Measurements from ENCODE around the gene GPC1.
"Not testable (repeated sequence)": the region's sequence is repeated elsewhere in the genome, so short reads cannot be mapped to it uniquely, and the experiment has no call there.

Gene GPC1

DNA sequence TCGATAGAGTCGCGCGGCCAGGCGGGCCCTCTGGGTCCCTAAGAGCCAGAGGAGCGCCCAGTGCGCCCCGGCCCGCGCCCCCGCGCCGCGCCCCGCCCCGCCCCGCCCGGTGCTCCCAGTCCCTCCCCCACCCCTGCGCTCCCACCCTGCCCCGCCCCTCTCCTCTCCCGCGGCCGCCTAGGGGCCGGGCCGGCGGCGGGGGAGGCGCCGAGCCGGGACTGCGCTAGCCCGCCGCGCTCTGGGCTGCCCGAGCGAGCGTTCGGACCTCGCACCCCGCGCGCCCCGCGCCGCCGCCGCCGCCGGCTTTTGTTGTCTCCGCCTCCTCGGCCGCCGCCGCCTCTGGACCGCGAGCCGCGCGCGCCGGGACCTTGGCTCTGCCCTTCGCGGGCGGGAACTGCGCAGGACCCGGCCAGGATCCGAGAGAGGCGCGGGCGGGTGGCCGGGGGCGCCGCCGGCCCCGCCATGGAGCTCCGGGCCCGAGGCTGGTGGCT lies at the start of gene GPC1:
Gene GPC1 (plus strand): TSS at position 207 of the 491 bp plus-strand sequence. CDS start 256 bp downstream, at position 463.
- DNase-seq = no peak

DNA sequence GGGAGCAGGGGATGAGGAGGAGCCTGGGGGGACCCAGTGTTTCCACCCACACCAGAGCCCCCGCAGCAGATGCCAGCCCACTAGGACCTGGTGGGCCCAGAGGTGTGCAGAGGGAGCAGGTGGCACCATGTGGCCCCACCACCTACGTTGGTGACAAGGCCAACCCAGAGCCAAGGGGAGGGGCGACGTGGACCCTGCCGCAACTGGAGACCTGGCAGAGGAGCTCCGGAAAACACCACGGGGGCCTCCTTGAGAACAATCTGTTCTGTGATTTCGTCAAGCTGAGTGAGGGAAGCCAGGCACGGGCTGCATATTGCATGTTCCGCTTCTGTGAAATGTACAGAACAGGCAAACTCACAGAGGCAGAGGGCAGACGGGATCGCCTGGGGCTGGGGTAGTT lies 49.1 kb upstream of the GPC1 start:
- DNase-seq = peak; percentile 11

GRCh38 chr2:240386743-240387142 lies 48.7 kb upstream of the GPC1 start:
- DNase-seq = not testable (repeated sequence)

DNA sequence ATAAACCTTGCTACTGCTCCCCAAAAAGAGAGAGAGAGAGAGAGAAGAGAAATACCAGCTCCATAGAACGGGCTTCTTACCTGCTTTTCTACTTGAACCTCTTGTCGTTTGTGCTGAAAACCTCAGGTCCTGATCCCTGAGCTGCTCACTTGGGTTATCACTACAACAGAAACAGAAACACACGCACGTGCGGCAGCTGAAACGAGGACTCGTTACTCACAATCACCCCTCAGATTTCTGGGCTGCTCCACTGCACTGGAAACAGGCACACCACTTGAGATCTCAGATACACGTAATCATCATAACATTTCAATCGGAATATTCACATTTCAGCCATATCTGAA lies 48.2 kb upstream of the GPC1 start:
- no peak for DNase-seq

- peak; percentile 43 for DNase-seq
Observed at GRCh38 chr2:240387669-240388358, 47.6 kb upstream of the GPC1 start.

DNA sequence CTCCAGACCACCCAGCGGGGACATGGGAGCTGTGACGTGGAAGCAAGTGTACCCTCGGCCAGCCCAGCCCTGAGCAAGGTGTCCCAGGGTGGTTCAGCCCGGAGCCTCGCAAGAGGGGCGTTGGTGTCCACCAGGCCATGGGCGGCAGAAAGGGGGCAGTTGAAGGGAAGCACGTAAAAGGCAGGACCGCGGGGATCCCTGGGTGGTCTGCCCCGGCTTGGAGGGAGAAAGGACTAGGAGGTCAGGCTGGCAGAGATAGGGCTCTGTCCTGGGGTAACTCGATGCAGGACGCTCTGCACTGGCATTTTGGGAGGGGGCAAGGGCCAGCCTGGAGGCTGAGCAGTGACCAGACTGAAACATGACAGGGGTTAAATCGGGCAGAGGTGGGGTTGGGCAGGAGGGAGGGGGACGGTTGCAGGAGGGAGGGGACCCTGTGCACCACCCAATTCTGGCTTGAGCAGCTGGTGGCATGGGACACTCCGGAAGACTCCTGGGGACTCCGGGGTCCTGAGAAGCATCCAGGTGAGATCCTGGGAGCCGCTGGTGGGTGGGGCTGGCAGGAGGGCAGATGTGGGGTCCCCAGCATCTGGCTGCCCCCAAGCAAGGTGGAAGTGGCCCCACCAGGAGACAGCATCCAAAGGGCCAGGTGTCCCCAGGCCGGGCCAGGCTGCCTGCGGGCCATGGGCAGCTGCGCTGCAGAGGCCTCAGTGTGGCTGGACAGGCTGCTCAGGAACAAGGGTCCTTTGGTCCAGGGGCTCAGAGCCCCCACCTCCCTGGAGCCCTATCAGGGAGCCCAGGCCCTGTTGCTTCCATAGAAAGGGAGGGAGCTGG lies 46.8 kb upstream of the GPC1 start:
- peak; percentile 11 for DNase-seq

DNA sequence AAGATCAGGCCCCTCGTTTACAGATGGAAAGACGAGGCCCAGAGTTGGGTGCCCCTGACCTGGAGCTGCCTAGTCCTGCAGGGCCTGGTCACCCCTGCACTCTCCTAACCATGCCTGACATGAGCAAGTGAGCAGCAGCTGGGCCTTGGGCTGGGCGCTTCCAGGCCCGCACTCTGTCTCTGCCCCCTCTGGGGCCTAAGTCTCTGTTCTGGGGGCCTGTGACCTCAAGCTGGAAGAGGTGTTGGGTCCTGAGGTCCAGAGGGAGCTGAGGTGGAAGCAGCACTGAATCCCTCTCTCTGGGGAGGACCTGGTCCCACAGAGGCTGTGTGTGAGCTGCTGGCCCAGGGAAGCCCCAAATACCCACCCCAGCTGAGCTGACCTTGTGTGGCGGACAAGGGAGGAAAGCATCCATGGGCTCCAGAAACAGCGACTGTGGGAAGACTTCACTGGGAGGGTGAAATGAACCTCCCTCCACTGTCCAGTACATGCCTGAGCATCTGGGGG lies 46.1 kb upstream of the GPC1 start:
- peak; percentile 12 for DNase-seq

GRCh38 chr2:240390091-240391073 lies 45.1 kb upstream of the GPC1 start:
- DNase-seq = peak; percentile 30

DNA sequence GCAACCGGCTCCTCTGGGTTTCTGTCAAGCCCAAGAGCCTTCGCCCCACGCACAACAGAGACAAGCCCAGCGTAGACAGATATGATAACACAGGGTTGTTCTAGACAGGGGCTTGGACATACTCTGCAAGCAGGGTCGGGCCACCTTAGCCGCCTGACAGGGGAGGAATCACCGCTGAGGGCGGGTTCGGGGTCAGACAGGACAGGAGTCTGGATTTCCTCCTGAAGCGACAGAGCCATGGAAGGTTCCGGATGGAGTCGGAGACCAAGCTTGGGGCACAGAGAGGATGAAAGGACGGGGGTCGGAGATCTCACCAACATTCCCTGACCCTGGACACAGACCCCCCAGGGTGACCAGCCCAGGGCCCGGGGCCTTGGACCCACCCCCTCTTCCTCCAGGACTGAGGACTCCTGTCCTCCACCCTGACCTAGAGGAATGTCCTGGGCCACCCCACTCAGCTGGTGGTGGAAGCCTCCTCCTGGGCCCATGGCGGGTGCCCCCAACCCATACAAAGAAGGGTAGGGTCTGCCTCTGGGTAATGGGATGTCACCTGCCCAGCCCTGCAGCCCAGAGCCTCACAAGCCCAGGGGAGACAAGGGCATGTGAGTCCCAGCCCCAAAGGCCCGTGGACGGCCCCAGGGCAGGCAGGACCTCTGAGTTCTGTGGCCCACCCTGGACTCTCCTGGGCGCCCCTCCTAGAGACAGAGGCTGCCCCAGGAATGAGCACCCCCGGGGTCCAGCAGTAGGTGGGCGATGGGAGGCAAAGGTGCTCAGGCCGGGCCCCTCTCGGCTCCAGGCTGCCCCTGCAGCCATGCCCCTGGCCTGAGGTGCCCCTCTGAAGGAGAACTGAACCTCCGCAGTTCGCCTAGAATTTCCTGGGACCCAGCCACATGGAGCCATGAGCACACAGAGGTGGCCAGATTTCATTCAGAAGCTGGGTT lies 44.1 kb upstream of the GPC1 start:
- DNase-seq = peak; percentile 14

GRCh38 chr2:240392084-240392947 lies 43.1 kb upstream of the GPC1 start:
- DNase-seq = peak; percentile 42

DNA sequence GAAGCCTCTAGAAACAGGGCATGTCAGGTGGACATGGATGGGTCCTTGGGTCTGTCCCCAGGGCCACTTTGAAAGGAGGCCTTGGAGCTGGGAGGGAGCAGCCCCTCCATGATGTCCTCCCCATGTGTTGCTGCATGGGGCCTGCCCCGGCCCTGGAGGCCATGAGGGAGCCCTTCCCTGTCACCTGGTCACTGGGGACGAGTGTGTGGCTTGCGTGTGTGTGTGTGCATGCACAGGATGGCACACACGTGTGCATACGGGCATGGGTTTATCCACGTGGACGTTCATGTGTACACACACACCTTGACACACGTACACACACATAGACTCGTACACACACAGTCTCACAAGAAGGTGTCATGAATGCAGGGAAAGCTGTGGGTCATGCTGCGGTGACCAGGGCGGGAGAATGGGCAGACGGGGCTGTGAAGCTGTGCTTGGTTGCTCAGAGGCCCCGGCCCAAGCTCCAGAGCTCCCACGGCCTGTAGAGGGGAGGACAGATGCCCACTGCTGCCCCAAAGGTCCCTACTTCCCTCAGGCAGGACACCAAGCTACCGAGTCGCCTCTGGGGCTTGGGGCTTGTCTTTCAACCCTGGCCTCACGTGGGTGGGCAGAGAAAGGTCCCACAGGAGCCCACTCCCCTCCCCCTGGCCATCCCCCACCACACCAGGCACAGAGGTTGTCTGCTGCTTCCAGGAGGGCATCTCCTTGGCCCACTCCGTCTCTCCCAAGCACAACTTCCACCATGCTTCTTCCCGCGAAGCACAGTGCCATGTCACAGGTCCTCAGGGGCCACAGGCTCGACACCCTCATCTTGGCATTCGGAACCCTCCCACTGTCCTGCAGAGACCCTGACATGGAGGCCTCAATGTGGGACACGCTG lies 42.3 kb upstream of the GPC1 start:
- DNase-seq = no peak

- DNase-seq = no peak
Observed at GRCh38 chr2:240393831-240394410, 41.5 kb upstream of the GPC1 start.

GRCh38 chr2:240394549-240394948 lies 40.9 kb upstream of the GPC1 start:
- no peak for DNase-seq

DNA sequence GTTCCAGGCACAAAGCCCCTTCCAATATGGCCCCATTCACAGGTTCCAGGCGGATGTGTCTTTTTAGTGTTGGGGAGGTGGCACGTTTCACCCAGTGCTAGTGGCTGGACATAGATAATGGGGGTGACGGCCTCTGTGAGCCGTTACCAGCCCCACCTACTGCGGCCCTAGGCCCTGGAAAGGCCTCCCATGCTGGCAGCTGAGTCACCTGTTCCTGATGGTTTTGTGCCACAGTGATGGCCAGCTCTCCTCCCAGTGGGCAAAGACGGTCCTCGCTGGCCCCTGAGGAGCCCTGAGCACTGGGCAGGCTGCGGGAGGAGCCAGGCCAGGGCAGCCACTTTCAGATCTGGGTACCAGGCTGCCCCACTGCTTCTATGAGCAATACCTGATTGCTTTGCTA lies 40.0 kb upstream of the GPC1 start:
- DNase-seq = no peak

GRCh38 chr2:240395896-240396622 lies 39.4 kb upstream of the GPC1 start:
- no peak for DNase-seq

GRCh38 chr2:240396623-240397541 lies 38.6 kb upstream of the GPC1 start:
- DNase-seq = no peak

GRCh38 chr2:240397542-240397916 lies 37.9 kb upstream of the GPC1 start:
- no peak for DNase-seq
